Measurements from ENCODE around the gene ERG28.

The ERG28 gene

GRCh38 chr14:75685910-75686309 lies 25.2 kb upstream of the ERG28 start:
- H3K27ac Mint-ChIP-seq = no peak overlapping the region
- H3K36me3 Mint-ChIP-seq (ENCODE audit: insufficient read depth) = peaks cover 27% of the 10 kb centered on the region
- H3K4me1 Mint-ChIP-seq (ENCODE audit: low read depth in 2 of 2) = no peaks in the 10 kb centered on the region
- DNase-seq (no peak), ATAC-seq (replicated peaks) (no peak)
- H3K9me3 Mint-ChIP-seq = no peaks in the 10 kb centered on the region
- H3K27me3 Mint-ChIP-seq = no peaks in the 10 kb centered on the region
- H3K4me3 Mint-ChIP-seq = no peak overlapping the region

- no peak overlapping the region for H3K27ac Mint-ChIP-seq
- no peaks in the 10 kb centered on the region for H3K9me3 Mint-ChIP-seq
- peaks cover 7% of the 10 kb centered on the region for H3K36me3 Mint-ChIP-seq (ENCODE audit: insufficient read depth)
- ATAC-seq (replicated peaks) = no peak
- H3K4me1 Mint-ChIP-seq (ENCODE audit: low read depth in 2 of 2) = peaks cover 4% of the 10 kb centered on the region in 2 donors
- no peak for DNase-seq
- no peaks in the 10 kb centered on the region for H3K27me3 Mint-ChIP-seq
- H3K4me3 Mint-ChIP-seq = no peak overlapping the region
Observed at GRCh38 chr14:75675265-75675960, 14.7 kb upstream of the ERG28 start.

GRCh38 chr14:75673345-75674035 lies 12.8 kb upstream of the ERG28 start:
- DNase-seq (no peak), ATAC-seq (replicated peaks) (no peak)
- H3K4me3 Mint-ChIP-seq = no peak overlapping the region
- no peaks in the 10 kb centered on the region for H3K27me3 Mint-ChIP-seq
- no peak overlapping the region for H3K27ac Mint-ChIP-seq
- peaks cover 18% of the 10 kb centered on the region for H3K36me3 Mint-ChIP-seq (ENCODE audit: insufficient read depth)
- H3K4me1 Mint-ChIP-seq (ENCODE audit: low read depth in 2 of 2) = peaks cover 4% of the 10 kb centered on the region in 2 donors
- H3K9me3 Mint-ChIP-seq = no peaks in the 10 kb centered on the region

- Mint-ChIP-seq H3K4me1 (ENCODE audit: low read depth in 2 of 2) (peaks cover 4% of the 10 kb centered on the region in 2 donors), H3K9me3 (no peaks in the 10 kb centered on the region), H3K27ac (no peak overlapping the region), H3K36me3 (ENCODE audit: insufficient read depth) (peaks cover 21% of the 10 kb centered on the region), H3K4me3 (no peak overlapping the region), H3K27me3 (no peaks in the 10 kb centered on the region)
- DNase-seq (no peak), ATAC-seq (replicated peaks) (no peak)
Observed at GRCh38 chr14:75672605-75673192, 12.0 kb upstream of the ERG28 start.

GRCh38 chr14:75667099-75667765 lies 6.6 kb upstream of the ERG28 start:
- H3K27ac Mint-ChIP-seq = no peak overlapping the region
- H3K9me3 Mint-ChIP-seq = no peaks in the 10 kb centered on the region
- DNase-seq (no peak), ATAC-seq (replicated peaks) (no peak)
- no peaks in the 10 kb centered on the region for H3K27me3 Mint-ChIP-seq
- H3K4me3 Mint-ChIP-seq = no peak overlapping the region
- no peaks in the 10 kb centered on the region for H3K4me1 Mint-ChIP-seq (ENCODE audit: low read depth in 2 of 2)
- H3K36me3 Mint-ChIP-seq (ENCODE audit: insufficient read depth) = peaks cover 28% of the 10 kb centered on the region

- Mint-ChIP-seq H3K4me1 (ENCODE audit: low read depth in 2 of 2) (peaks cover 17 to 26% of the 10 kb centered on the region in 2 donors), H3K36me3 (ENCODE audit: insufficient read depth) (peaks cover 23% of the 10 kb centered on the region), H3K4me3 (peak overlapping the region in 1 of 2 donors; percentile 43), H3K27ac (no peak overlapping the region), H3K27me3 (no peaks in the 10 kb centered on the region), H3K9me3 (no peaks in the 10 kb centered on the region)
- ATAC-seq (replicated peaks) (no peak), DNase-seq (no peak)
Observed at GRCh38 chr14:75662966-75663365, 2.3 kb upstream of the ERG28 start.

GRCh38 chr14:75661499-75661814 lies 781 bp upstream of the ERG28 start:
- H3K4me1 Mint-ChIP-seq (ENCODE audit: low read depth in 2 of 2) = peaks cover 17 to 26% of the 10 kb centered on the region in 2 donors
- no peak for ATAC-seq (replicated peaks)
- peak overlapping the region; percentile 94 to 96 for H3K27ac Mint-ChIP-seq

GRCh38 chr14:75660238-75660629 lies 442 bp downstream of the ERG28 start:
- no peaks in the 10 kb centered on the region for H3K9me3 Mint-ChIP-seq
- no peaks in the 10 kb centered on the region for H3K27me3 Mint-ChIP-seq
- H3K36me3 Mint-ChIP-seq (ENCODE audit: insufficient read depth) = peaks cover 27% of the 10 kb centered on the region
- H3K4me1 Mint-ChIP-seq (ENCODE audit: low read depth in 2 of 2) = peaks cover 17 to 26% of the 10 kb centered on the region in 2 donors
- H3K27ac Mint-ChIP-seq = peak overlapping the region; percentile 94 to 96
- peak overlapping the region; percentile 91 to 96 for H3K4me3 Mint-ChIP-seq
- DNase-seq (no peak), ATAC-seq (replicated peaks) (no peak)

More at GRCh38 chr14:75661499-75661814, 781 bp upstream of the ERG28 start:
- Mint-ChIP-seq H3K9me3 (no peaks in the 10 kb centered on the region), H3K4me3 (peak overlapping the region; percentile 91 to 96), H3K27me3 (no peaks in the 10 kb centered on the region), H3K36me3 (ENCODE audit: insufficient read depth) (peaks cover 25% of the 10 kb centered on the region)
- no peak for DNase-seq

GRCh38 chr14:75658957-75659356 lies 1.7 kb downstream of the ERG28 start:
- no peak overlapping the region for H3K27ac Mint-ChIP-seq
- H3K27me3 Mint-ChIP-seq = no peaks in the 10 kb centered on the region
- DNase-seq (no peak), ATAC-seq (replicated peaks) (no peak)
- peaks cover 17 to 26% of the 10 kb centered on the region in 2 donors for H3K4me1 Mint-ChIP-seq (ENCODE audit: low read depth in 2 of 2)
- peaks cover 25% of the 10 kb centered on the region for H3K36me3 Mint-ChIP-seq (ENCODE audit: insufficient read depth)
- H3K9me3 Mint-ChIP-seq = no peaks in the 10 kb centered on the region
- H3K4me3 Mint-ChIP-seq = no peak overlapping the region

GRCh38 chr14:75657331-75657730 lies 3.3 kb downstream of the ERG28 start:
- DNase-seq (no peak), ATAC-seq (replicated peaks) (no peak)
- H3K9me3 Mint-ChIP-seq = no peaks in the 10 kb centered on the region
- H3K27me3 Mint-ChIP-seq = no peaks in the 10 kb centered on the region
- no peak overlapping the region for H3K4me3 Mint-ChIP-seq
- H3K4me1 Mint-ChIP-seq (ENCODE audit: low read depth in 2 of 2) = peaks cover 17 to 26% of the 10 kb centered on the region in 2 donors
- peak overlapping the region in 1 of 2 donors; percentile 68 for H3K27ac Mint-ChIP-seq
- H3K36me3 Mint-ChIP-seq (ENCODE audit: insufficient read depth) = peaks cover 34% of the 10 kb centered on the region

- DNase-seq = no peak
- H3K36me3 Mint-ChIP-seq (ENCODE audit: insufficient read depth) = peaks cover 40% of the 10 kb centered on the region
- no peak for ATAC-seq (replicated peaks)
- H3K27me3 Mint-ChIP-seq = no peaks in the 10 kb centered on the region
- H3K27ac Mint-ChIP-seq = peak overlapping the region in 1 of 2 donors; percentile 41
- H3K4me1 Mint-ChIP-seq (ENCODE audit: low read depth in 2 of 2) = peaks cover 10 to 13% of the 10 kb centered on the region in 2 donors
- H3K4me3 Mint-ChIP-seq = no peak overlapping the region
- no peaks in the 10 kb centered on the region for H3K9me3 Mint-ChIP-seq
Observed at GRCh38 chr14:75655235-75655634, 5.4 kb downstream of the ERG28 start.

- DNase-seq (peak; percentile 73 to 82 (median 76)), ATAC-seq (replicated peaks) (peak; percentile 95)
- no peak overlapping the region for H3K4me3 Mint-ChIP-seq
- H3K27me3 Mint-ChIP-seq = no peaks in the 10 kb centered on the region
- no peaks in the 10 kb centered on the region for H3K9me3 Mint-ChIP-seq
- H3K4me1 Mint-ChIP-seq (ENCODE audit: low read depth in 2 of 2) = peaks cover 2 to 6% of the 10 kb centered on the region in 2 donors
- peak overlapping the region; percentile 13 to 41 for H3K27ac Mint-ChIP-seq
- peaks cover 47% of the 10 kb centered on the region for H3K36me3 Mint-ChIP-seq (ENCODE audit: insufficient read depth)
Observed at GRCh38 chr14:75654127-75654732, 6.4 kb downstream of the ERG28 start.

GRCh38 chr14:75653563-75653962 lies 7.1 kb downstream of the ERG28 start:
- Mint-ChIP-seq H3K9me3 (no peaks in the 10 kb centered on the region), H3K4me3 (no peak overlapping the region), H3K27ac (no peak overlapping the region), H3K36me3 (ENCODE audit: insufficient read depth) (peaks cover 45% of the 10 kb centered on the region), H3K4me1 (ENCODE audit: low read depth in 2 of 2) (peaks cover 0 to 1% of the 10 kb centered on the region in 2 donors), H3K27me3 (no peaks in the 10 kb centered on the region)
- DNase-seq = no peak
- no peak for ATAC-seq (replicated peaks)

All from effector memory CD8-positive, alpha-beta T cell (primary cell).